GM10847 (cell line): Measurements from ENCODE around the gene PLEKHA6.

Source experiments
- POLR2A ChIP-seq: IDR thresholded peaks from 2 replicates; pipeline ENCODE4 v1.6.1; 2011; ENCODE audit not compliant: insufficient read length; ENCODE audit errors: extremely low read depth

PLEKHA6 gene

DNA sequence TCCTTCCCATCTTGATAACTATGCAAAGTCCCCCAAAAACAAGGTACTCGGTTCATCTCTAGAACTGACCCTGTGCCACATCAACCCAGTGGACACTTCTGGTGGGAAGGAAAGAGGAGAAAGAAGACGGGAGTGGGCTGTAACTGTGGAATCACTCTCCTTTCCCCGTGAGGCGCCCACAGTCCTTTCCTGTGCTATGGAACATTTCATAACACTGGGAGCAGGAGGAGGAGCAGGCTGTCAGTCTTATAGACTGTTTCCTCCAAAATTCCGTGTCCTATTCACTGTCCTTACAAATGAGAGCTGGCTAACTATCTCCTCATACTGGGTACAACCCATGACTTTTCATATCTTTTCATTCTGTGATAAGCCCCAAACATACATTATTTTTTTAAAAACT is 40.7 kb downstream of the PLEKHA6 start:
- TF ChIP-seq POLR2A: no peak

DNA sequence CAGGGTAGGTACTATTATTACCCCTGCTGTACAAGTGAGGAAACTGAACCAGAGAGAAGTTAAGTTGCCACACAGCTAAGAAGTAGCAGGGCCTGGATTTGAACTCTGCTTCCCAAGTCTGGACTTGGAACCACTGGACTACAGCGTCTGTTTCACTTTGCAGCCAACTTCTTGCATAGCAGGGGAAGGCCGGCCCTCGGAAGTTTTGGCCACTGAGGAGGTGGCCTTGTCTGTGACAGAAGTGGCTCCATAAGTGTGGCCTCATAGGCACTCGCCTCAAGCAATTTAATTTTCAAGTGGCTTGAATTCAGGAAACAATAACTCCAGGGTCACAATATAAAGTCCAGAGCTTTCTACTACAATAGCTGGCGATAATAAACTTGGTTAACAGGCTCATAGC is 41.4 kb downstream of the PLEKHA6 start:
- no peak for TF ChIP-seq POLR2A

- no peak for TF ChIP-seq POLR2A
Observed at GRCh38 chr1:204317170-204317569, 42.6 kb downstream of the PLEKHA6 start.

DNA sequence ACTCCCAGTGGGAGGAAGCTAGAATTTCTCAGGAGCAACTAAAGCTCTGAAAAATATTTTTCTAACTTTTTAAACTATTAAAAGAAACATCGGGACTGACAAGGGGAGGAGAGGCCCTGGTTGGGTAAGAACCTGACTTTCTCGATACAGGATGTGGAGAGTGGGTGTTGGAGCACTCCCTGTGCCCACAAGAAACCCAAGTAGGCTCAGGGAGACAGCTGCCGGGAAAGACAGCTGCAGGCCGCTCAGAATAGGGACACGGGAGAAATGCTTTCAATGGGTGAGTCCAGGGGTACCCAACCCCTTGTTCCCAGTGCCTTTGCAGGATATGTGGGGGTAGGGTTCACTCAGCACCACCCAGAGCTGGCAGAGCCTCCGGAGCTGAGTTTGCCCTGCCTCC is 43.6 kb downstream of the PLEKHA6 start:
- no peak for TF ChIP-seq POLR2A

DNA sequence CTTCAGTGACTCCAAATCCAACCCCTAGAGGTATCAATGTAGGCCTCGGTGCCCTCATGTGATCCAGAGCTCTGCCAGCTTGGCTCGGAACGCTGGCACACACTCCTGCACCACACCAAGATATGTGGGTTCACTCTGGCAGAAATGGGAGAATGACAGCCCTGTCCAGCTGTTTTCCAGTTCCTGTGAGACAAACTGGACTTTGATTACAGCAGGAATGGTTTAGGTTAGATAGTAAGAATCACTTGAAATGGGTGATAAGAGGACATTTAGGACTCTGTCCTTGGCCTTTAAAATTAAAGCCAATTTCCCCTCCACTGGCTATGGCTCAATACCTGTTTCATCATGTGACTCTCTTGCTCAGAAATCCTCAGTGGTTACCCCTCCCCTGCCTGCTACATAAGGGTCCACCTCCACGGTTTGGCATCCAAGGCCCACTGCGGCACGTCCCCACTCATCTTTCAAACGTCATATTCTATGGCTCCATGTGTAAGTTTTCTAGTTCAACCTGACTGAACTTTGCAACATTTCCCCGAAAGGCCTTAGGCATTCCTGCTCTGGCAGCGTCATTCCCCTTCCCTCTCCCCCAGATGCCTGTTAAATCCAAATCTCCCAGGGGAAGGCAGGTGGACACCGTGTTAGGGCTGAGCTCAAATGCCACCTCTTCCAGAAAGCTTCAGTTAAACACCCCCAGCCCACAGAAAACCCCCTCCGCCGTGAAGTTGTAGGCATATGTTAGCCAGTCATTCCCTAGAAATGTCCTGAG is 44.7 kb downstream of the PLEKHA6 start:
- no peak for TF ChIP-seq POLR2A

GRCh38 chr1:204314171-204314892 is 45.4 kb downstream of the PLEKHA6 start:
- no peak for TF ChIP-seq POLR2A

- no peak for TF ChIP-seq POLR2A
Observed at GRCh38 chr1:204313675-204314074, 46.1 kb downstream of the PLEKHA6 start.

DNA sequence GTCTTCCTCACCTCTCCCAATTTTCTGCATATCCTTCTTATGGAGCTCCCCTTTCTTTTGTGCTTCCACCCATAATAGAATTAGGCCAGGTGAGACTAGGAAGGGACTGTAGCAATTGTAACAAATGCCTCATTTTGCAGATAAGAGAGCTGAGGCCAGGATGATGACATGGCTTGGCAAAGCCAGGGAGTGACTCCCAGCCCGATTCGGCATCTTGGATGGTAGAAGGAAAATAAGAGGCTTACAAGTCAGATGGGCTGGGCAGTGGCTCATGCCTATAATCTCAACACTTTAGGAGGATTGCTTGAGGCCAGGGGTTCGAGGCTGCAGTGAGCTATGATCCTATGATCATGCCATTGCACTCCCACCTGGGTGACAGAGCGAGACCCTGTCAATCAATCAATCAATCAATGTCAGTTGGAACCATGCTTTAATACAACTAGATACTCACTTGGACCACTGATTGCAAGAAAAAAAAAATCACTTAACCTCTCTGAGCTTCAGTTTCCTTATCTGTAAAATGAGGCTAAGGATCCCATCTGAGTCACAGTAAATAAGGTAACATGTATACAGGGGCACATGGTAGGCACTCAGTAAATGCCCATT is 51.6 kb downstream of the PLEKHA6 start:
- no peak for TF ChIP-seq POLR2A

DNA sequence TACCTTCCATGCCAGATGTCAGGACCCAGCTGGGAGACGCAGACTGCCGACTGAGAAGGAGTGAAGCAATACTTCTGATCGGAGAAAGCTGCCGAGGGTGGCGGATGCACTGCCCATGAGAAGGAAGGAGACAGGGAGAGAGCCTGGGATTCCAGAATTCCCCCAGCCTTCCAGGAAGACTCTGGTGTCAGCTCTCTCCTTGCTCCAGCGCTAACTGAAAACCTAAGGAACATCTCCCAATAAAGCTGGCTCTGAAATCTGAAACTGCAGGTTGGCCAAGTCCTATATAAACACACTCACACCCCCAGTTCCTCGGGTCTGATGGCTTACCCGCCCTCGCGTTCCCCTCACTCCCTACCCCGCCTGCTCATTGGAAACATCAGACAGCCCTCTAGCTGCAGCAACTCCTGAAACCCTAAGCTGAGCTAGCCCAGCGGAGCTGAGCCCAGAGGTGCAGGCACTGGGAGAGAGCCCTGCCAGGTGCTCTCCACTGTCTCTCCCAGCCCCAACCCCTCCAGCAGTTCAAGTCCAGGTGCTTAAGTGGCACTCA is 52.3 kb downstream of the PLEKHA6 start:
- TF ChIP-seq POLR2A: no peak

DNA sequence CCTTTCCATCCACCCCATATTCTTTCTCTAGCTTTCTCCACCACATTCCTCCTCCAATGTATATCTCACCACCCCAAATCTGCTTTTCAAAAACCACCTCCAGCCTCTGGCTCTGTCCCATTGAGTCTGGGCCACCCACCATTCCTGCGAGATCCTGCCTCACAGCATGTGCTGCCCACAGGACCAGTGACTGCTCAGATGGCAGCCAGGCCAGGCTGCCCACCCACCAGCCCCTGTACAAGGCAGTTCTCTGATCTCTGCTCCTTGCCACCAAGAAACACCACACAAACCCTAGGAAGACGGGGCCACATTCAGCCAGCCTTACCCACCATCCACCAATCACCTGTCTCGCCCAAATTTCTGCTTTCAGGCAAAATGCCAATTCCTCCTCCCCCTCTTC is 53.7 kb downstream of the PLEKHA6 start:
- no peak for TF ChIP-seq POLR2A

DNA sequence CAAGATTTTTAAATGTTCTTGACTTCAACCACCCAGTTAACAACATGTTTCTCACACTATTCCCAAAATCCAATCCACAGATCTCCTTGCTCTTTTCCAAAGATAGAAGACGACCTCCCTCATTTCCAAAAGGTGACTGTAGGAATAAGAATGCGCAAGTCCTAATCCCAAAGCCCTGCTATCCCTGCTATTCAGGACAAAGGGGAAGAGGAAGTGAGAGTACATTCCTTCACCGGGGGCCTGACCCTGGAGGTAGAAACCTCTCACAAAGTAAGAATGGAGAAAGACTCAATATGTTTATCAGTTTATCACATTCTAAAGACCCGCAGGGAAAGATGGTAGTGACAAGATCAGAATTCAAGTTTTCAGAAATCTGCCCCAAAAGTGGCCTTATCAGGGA is 55.7 kb downstream of the PLEKHA6 start:
- TF ChIP-seq POLR2A: no peak

- no peak for TF ChIP-seq POLR2A
Observed at GRCh38 chr1:204302769-204303168, 57.0 kb downstream of the PLEKHA6 start.

DNA sequence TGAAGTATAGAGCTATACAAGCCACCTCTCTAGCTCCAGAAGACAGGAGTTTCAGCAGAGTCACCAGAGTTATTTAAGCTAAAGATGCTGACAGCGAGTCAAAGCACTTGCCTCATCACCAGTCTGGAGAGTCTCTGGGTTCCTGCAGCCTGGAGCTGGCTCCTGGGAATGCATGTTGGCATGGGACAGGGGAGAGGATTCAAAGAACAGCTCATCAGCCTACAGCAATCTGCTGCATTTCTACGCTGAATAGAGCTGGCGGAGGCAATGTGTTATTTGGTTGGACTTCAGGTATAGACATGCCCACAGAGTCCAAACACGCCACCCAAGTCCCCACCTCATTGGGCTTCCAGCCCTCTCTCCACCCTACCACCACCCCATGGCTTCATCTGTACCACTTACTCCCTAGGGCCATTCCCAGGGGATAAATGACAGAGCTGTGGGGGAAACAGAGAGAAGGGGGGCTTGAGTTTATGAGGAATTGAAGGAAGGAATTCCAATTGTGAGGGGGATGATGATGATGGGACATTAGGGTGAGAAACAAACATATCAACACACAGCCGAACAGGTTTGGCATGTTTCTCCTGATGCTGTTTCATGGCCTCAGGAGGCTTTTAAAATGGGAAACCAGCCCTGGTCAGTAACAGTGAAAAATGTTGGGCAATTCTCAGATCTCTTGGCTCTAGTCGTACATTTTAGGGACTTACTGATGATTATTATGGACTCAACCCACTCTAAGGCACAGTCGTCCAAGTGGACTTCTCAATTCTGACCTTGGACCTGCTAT is 58.4 kb downstream of the PLEKHA6 start:
- TF ChIP-seq POLR2A: no peak

DNA sequence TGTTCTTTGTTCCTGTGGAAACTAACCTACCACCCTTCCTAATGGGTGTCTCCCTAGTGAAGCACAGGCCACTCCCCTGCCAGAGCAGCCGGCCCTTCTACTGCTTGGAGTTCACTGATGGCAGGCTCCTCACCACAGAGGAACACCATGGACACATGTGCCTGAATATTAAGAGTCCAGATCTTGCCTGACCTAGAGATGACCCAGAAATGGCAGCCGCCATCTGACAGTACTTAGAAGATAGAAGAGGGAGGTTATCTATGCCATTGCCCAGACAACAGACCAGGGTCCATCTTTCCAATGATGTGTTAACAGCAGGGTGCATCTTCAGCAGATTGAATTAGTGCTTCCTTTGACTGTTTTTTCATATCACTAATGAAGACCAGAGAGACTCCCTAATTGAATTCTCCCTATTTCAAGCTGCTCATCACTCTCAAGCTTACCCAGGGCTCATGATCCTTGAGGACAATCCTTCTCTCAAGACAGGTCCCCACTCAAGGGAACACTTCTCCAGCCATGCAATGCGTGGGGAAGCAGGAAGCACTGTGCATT is 59.8 kb downstream of the PLEKHA6 start:
- no peak for TF ChIP-seq POLR2A

DNA sequence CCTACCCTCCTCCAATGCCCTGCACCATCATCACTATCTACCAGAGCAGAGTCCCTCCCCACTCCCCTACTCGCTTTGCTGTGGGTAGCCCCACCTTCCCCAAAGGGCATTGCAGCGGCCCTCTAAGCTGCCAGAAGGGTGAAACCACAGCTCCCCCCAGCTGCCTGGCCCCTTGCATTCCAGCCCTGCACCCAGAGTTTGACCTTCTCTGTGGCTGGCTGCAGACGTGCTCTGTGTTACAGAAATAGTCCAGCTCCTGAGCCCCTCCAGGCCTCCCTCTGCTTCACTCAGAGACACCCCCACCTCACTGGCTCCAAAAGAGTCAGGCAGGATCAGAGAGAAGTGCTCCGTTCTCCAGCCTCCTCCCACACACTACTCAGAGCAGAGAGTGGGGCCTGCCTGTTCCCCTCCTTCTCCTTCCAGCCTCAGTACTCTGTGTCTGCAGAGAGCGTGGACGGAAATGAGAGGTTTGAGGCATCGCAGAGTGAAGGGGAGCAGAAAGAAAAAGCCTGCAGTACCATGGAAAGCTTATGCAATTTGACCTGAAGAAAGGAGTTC is 63.2 kb downstream of the PLEKHA6 start:
- no peak for TF ChIP-seq POLR2A

DNA sequence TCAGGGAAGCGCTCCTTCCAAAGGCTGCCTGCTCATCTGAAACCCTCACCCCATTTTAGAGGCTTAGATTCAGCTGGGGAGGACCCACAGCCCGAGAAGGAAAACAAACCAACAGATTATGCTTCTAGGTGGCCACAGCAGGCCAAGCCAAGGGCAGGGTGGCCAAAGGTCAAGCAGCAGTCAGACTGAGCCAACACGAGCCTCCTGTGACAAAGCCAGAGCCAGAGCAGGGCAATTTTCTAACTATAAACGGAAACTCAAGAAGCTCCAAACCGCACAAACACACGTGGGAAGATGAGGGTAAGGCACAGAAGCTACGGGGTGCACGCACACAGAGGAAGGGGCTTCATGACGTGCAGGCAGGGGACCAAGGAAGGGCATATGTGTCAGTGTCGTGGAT is 64.1 kb downstream of the PLEKHA6 start:
- no peak for TF ChIP-seq POLR2A
